OCI-LY1 (cell line): Measurements from ENCODE around the gene FEV.

ENCODE experiments used
- CTCF ChIP-seq: fragments of 200-600 bp; sonication (generic), shearing (Covaris generic); IDR thresholded peaks from 2 replicates; pipeline ENCODE4 v1.5.1; 2017; ENCODE audit warnings: mild to moderate bottlenecking, antibody characterized with exemption, low read length, moderate library complexity, mixed read lengths
- EZH2 ChIP-seq: fragments of 200-600 bp; sonication (generic), shearing (Covaris generic); IDR thresholded peaks from 2 replicates; pipeline ENCODE4 v1.8.0; 2017; ENCODE audit warnings: borderline replicate concordance, mixed run types, mild to moderate bottlenecking, antibody characterized with exemption, low read length, moderate library complexity, mixed read lengths

GRCh38 chr2:219016721-219017120 lies 31.7 kb upstream of the FEV start:
- TF ChIP-seq CTCF (no peak), EZH2 (no peak)
